IPS-20b (cell line): ENCODE results near the gene PHKG1.

ENCODE experiments used
- H3K27ac ChIP-seq: one replicate; pipeline ENCODE4 v1.5.1; 2013; ENCODE audit warnings: low read length
- H3K27me3 ChIP-seq: 2 replicates; pipeline ENCODE4 v1.6.1; 2013; ENCODE audit warnings: mild to moderate bottlenecking, low read length, inconsistent platforms; ENCODE audit not compliant: insufficient read depth
- H3K36me3 ChIP-seq: 2 replicates; pipeline ENCODE4 v1.6.1; 2013; ENCODE audit warnings: low read depth, mild to moderate bottlenecking, inconsistent platforms, low read length, moderate library complexity; ENCODE audit not compliant: insufficient read depth
- H3K4me1 ChIP-seq: 2 replicates; pipeline ENCODE4 v1.6.1; 2013; ENCODE audit warnings: mild to moderate bottlenecking, control low read depth, inconsistent platforms, low read length, moderate library complexity; ENCODE audit not compliant: insufficient read depth
- H3K4me3 ChIP-seq: 2 replicates; pipeline ENCODE4 v1.5.1; 2013; ENCODE audit warnings: mild to moderate bottlenecking, low read length, inconsistent platforms
- H3K9ac ChIP-seq: 2 replicates; pipeline ENCODE4 v1.6.1; 2013; ENCODE audit warnings: low read depth, mild to moderate bottlenecking, inconsistent platforms, low read length, moderate library complexity
- H3K9me3 ChIP-seq: 2 replicates; pipeline ENCODE4 v1.6.1; 2013; ENCODE audit warnings: mild to moderate bottlenecking, low read depth, low read length, inconsistent platforms; ENCODE audit not compliant: insufficient read depth

PHKG1 gene

DNA sequence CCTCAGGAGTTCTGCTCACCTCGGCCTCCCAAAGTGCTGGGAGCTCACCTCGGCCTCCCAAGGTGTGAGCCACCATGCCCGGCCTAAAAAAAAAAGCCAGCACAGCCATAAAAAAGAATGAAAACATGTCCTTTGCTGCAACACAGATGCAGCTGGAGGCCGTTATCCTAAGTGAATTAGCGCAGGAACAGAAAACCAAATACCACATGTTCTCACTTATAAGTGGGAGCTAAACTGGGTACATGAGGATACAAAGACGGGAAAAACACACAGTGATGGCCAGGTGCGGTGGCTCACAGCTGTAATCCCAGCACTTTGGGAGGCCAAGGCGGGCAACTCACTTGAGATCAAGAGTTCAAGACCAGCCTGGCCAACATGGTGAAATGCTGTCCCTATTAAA, 62.4 kb downstream of the PHKG1 start:
- H3K4me1 ChIP-seq, result no peaks in the 10 kb centered on the region
- no peak overlapping the region for H3K9ac ChIP-seq
- H3K27me3 ChIP-seq, result no peaks in the 10 kb centered on the region
- no peak overlapping the region for H3K4me3 ChIP-seq
- peaks cover 57% of the 10 kb centered on the region for H3K36me3 ChIP-seq
- H3K9me3 ChIP-seq, result no peaks in the 10 kb centered on the region
- no peak overlapping the region for H3K27ac ChIP-seq
